SK-N-SH (cell line): ENCODE data around the gene HYLS1. TPM values are rescaled to one million over a fixed set of nuclear protein-coding genes. Genes with fewer than 3 reads are reported as not detected.

ENCODE experiments used
- CTCF ChIA-PET: fragments of 300-600, 350-600 bp; formaldehyde crosslinking; extraction: SDS; loops from one replicate; lab custom pipeline; 2021; lab: Yijun Ruan, JAX
- POLR2A ChIA-PET: fragments of 350-600 bp; sonication (Branson Sonifier 250); formaldehyde crosslinking; extraction: SDS; loops from one replicate; lab custom pipeline; 2020; ENCODE audit warnings: antibody characterized with exemption, inconsistent platforms; lab: Yijun Ruan, JAX
- DNase-seq: peaks from one replicate; pipeline ENCODE4 v3.0.0; 2012
- H2AFZ ChIP-seq: fragments of 200-600 bp; sonication (generic); 2 replicates; pipeline ENCODE4 v1.8.1; 2016; ENCODE audit warnings: antibody characterized with exemption, mild to moderate bottlenecking, low read depth
- H3F3A ChIP-seq: fragments of 200-600 bp; sonication (generic); replicated peaks from 2 replicates; pipeline ENCODE3; 2016; ENCODE audit warnings: antibody characterized with exemption, mild to moderate bottlenecking; ENCODE audit not compliant: insufficient read depth
- H3K27ac ChIP-seq, 2 experiments: fragments of 200-500 bp in 1 of 2; fragments of 200-600 bp in 1 of 2; sonication (Bioruptor generic) in 1 of 2; sonication (generic), shearing (Covaris generic) in 1 of 2; 2 replicates each; pipeline versions ENCODE4 v1.5.1 to v1.6.1; 2014 to 2016; ENCODE audit warnings: low read depth in 2 of 2, inconsistent platforms in 1 of 2, low read length in 1 of 2, mild to moderate bottlenecking in 1 of 2, mixed read lengths in 1 of 2
- H3K27me3 ChIP-seq: fragments of 200-600 bp; sonication (generic), shearing (Covaris generic); 2 replicates; pipeline ENCODE4 v1.6.1; 2016; ENCODE audit warnings: mixed run types; ENCODE audit not compliant: insufficient read depth
- H3K36me3 ChIP-seq, 2 experiments: fragments of 200-500 bp in 1 of 2; fragments of 200-600 bp in 1 of 2; sonication (Bioruptor generic) in 1 of 2; sonication (generic) in 1 of 2; replicated peaks in 1 of 2; 2 replicates each; pipeline versions ENCODE3 to v1.5.1; 2014 to 2016; ENCODE audit warnings: low read length in 1 of 2, mild to moderate bottlenecking in 1 of 2; ENCODE audit not compliant: insufficient read depth in 2 of 2, control insufficient read depth in 1 of 2
- H3K4me1 ChIP-seq, 2 experiments: fragments of 200-500 bp in 1 of 2; fragments of 200-600 bp in 1 of 2; sonication (Bioruptor generic) in 1 of 2; sonication (generic), shearing (Covaris generic) in 1 of 2; 2 replicates each; pipeline versions ENCODE4 v1.5.1 to v1.6.1; 2014 to 2016; ENCODE audit warnings: low read depth in 1 of 2, low read length in 1 of 2, mixed run types in 1 of 2; ENCODE audit not compliant: insufficient read depth in 2 of 2, control insufficient read depth in 1 of 2
- H3K4me2 ChIP-seq: fragments of 200-600 bp; sonication (generic), shearing (Covaris generic); 2 replicates; pipeline ENCODE4 v1.6.1; 2017; ENCODE audit warnings: mixed run types
- H3K4me3 ChIP-seq, 2 experiments: fragments of 200-500 bp in 1 of 2; fragments of 200-600 bp in 1 of 2; sonication (Bioruptor generic) in 1 of 2; sonication (generic), shearing (Covaris generic) in 1 of 2; 2 replicates each; pipeline versions ENCODE4 v1.5.1 to v1.8.1; 2014 to 2016; ENCODE audit warnings: low read depth in 2 of 2, inconsistent platforms in 1 of 2, low read length in 1 of 2, mild to moderate bottlenecking in 1 of 2, mixed read lengths in 1 of 2, moderate library complexity in 1 of 2
- H3K79me2 ChIP-seq: fragments of 200-600 bp; sonication (generic); 2 replicates; pipeline ENCODE4 v1.8.1; 2017; ENCODE audit warnings: mild to moderate bottlenecking; ENCODE audit not compliant: insufficient read depth
- H3K9ac ChIP-seq: fragments of 200-600 bp; sonication (generic); 2 replicates; pipeline ENCODE4 v1.6.1; 2017; ENCODE audit warnings: mixed run types
- H3K9me2 ChIP-seq: fragments of 200-600 bp; sonication (generic); 2 replicates; pipeline ENCODE4 v1.6.1; 2017; ENCODE audit warnings: mixed run types
- H3K9me3 ChIP-seq: fragments of 200-600 bp; sonication (generic); 2 replicates; pipeline ENCODE4 v1.6.1; 2017; ENCODE audit warnings: mixed run types, mild to moderate bottlenecking, moderate library complexity
- H4K20me1 ChIP-seq: fragments of 200-600 bp; sonication (generic); 2 replicates; pipeline ENCODE4 v1.6.1; 2017; ENCODE audit warnings: mild to moderate bottlenecking, mixed run types; ENCODE audit not compliant: insufficient read depth
- CHD2 ChIP-seq: fragments of 150-350 bp; IDR thresholded peaks from 2 replicates; pipeline ENCODE4 v1.6.1; 2018; ENCODE audit warnings: low read length; ENCODE audit not compliant: partially characterized antibody
- EP300 ChIP-seq, 2 experiments: IDR thresholded peaks; 2 replicates each; pipeline versions ENCODE4 v1.4.0 to v1.6.1; 2012; ENCODE audit warnings: borderline replicate concordance in 1 of 2, low read depth in 1 of 2, low read length in 1 of 2
- FOXJ3 ChIP-seq: sonication (generic); formaldehyde crosslinking; IDR thresholded peaks from 2 replicates; pipeline ENCODE4 v1.5.1; 2020; ENCODE audit warnings: mild to moderate bottlenecking, missing genetic modification reagents
- FOXM1 ChIP-seq: IDR thresholded peaks from 2 replicates; pipeline ENCODE4 v1.4.0; 2012; ENCODE audit warnings: low read depth, mild to moderate bottlenecking
- GATA2 ChIP-seq: sonication (generic); formaldehyde crosslinking; IDR thresholded peaks from 2 replicates; pipeline ENCODE4 v1.5.0; 2020; ENCODE audit warnings: mild to moderate bottlenecking, missing genetic modification reagents
- MXI1 ChIP-seq: IDR thresholded peaks from 2 replicates; pipeline ENCODE4 v1.6.1; 2012; ENCODE audit warnings: mild to moderate bottlenecking, low read depth, low read length, improper control_type of control experiment
- NFIC ChIP-seq: IDR thresholded peaks from 2 replicates; pipeline ENCODE4 v1.4.0; 2012; ENCODE audit warnings: borderline replicate concordance
- NRF1 ChIP-seq: IDR thresholded peaks from 2 replicates; pipeline ENCODE4 v1.6.1; 2012; ENCODE audit warnings: low read depth, mild to moderate bottlenecking, low read length
- POLR2AphosphoS5 ChIP-seq: IDR thresholded peaks from 2 replicates; pipeline ENCODE4 v1.6.1; 2012; ENCODE audit warnings: low read depth, low read length
- RAD21 ChIP-seq: IDR thresholded peaks from 2 replicates; pipeline ENCODE4 v1.6.1; 2012; ENCODE audit warnings: mild to moderate bottlenecking, low read length
- RFX5 ChIP-seq: IDR thresholded peaks from 2 replicates; pipeline ENCODE4 v1.6.1; 2012; ENCODE audit warnings: mild to moderate bottlenecking, improper control_type of control experiment, low read length
- TEAD4 ChIP-seq: IDR thresholded peaks from 2 replicates; pipeline ENCODE4 v1.4.0; 2012; ENCODE audit warnings: mild to moderate bottlenecking, borderline replicate concordance; ENCODE audit not compliant: insufficient read depth
- whole genome bisulfite sequencing: methylation state at CpG from one replicate; pipeline ENCODE4 v1.1.6; 2017; ENCODE audit warnings: low lambda C conversion rate; 5-methylcytosine and 5-hydroxymethylcytosine counted together
- polyA plus RNA-seq, 3 experiments: library from polyadenylated mRNA; depleted of rRNA; stranded (reverse); fragments of >200 nt; gene quantifications; 2 replicates each; pipeline ENCODE4 v1.2.3, GENCODE V29; 2012
- TF ChIP-seq, protein P1 (sequence below): IDR thresholded peaks from 2 replicates; pipeline ENCODE4 v1.6.1; 2012; ENCODE audit warnings: mild to moderate bottlenecking, low read depth, low read length, moderate library complexity

HYLS1 gene
- polyA plus RNA-seq, 1 of the 3 experiments (the other 2 are of a cell fraction) = 1.3 TPM

DNA sequence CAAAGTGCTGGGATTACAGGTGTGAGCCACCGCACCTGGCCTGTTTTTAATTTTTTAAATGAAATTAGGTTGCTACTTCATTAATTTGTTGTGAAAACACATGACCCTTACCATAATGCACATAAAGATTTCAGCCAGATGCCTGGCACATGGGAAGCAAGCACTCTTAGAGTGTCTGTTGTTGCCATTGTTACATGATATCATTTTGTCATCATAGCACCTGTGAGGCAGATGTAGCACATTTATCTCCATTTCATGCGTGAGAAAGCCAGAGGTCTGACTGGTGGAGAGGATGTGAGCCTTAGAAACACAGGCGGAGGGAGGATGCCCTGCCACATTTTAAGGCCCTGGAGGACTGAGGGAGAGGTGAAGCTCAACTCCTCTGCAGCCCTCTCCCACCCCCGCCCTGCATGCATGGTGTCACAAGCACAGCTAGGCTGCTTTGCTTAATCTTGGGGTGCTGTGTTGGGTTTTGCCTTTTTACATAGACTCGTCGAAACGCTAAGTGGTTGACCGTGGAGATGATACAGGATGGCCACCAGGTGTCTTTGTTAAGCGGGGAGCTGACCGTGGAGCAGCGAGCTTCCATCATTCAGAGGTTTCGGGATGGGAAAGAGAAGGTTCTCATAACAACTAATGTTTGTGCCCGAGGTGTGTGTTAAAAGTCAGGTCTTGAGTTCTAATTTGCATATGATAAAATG, 30.8 kb downstream of the HYLS1 start:
- H3K9me2 ChIP-seq = no peaks in the 10 kb centered on the region
- H3K9me3 ChIP-seq = no peaks in the 10 kb centered on the region
- TF ChIP-seq POLR2AphosphoS5 = no peak
- TF ChIP-seq TEAD4 = no peak
- peak; percentile 83; the same call in 1 of the 2 replicates for TF ChIP-seq MXI1
- no peak; a peak in 1 of 4 replicates for TF ChIP-seq EP300 (IDR thresholded peaks at IDR 0.05; ENCODE audit: borderline replicate concordance in 1 of 2, low read depth in 1 of 2, low read length in 1 of 2)
- no peak for TF ChIP-seq GATA2
- TF ChIP-seq CHD2 = peak; percentile 18
- TF ChIP-seq RAD21 = peak; percentile 11; the same call in 1 of the 2 replicates
- TF ChIP-seq FOXJ3 (CRISPR knock-in tag) = peak; percentile 50; the same call in 1 of the 2 replicates
- H3K36me3 ChIP-seq = no peaks in the 10 kb centered on the region
- POLR2A ChIA-PET = no interaction called here
- H3K4me3 ChIP-seq = no peak overlapping the region
- CTCF ChIA-PET = interaction anchor here (0.6 to 2.6 kb wide), 10 partner anchors 8 to 293 kb away, joined by 3 to 17 read pairs (median 4); partner anchors contain the start of genes DDX25, FAM118B and RPUSD4
- H2AFZ ChIP-seq = no peak overlapping the region
- H4K20me1 ChIP-seq = no peaks in the 10 kb centered on the region
- H3F3A ChIP-seq = no peaks in the 10 kb centered on the region
- peak; percentile 62 for DNase-seq
- H3K4me1 ChIP-seq = peaks cover 0 to 9% of the 10 kb centered on the region in 2 experiments; a peak in 1 of 4 replicates
- 69% methylated on average over 13 of the region's 13 CpGs for WGBS
- peaks cover 48% of the 10 kb centered on the region; the same call in 1 of the 2 replicates for H3K27me3 ChIP-seq
- no peak overlapping the region for H3K9ac ChIP-seq
- no peak overlapping the region for H3K4me2 ChIP-seq
- H3K79me2 ChIP-seq = no peaks in the 10 kb centered on the region
- peak overlapping the region in 1 of 2 experiments; percentile 30; a peak in 2 of 4 replicates for H3K27ac ChIP-seq

DNA sequence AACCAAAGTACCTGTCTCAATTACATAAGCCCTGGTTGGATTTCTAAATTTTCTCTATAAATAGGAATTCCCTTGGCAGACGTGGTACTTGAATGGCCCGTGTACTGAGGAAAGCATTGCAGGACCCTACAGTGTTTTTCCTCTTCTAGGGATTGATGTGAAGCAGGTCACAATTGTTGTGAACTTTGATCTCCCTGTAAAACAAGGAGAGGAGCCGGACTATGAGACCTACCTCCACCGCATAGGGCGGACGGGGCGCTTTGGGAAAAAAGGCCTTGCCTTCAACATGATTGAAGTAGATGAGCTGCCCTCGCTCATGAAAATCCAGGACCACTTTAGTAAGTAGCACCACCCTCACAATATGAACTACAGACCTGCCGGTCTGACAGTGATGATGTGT, 33.6 kb downstream of the HYLS1 start:
- Histone ChIP-seq H3K4me2 (no peak overlapping the region), H3K9me3 (no peaks in the 10 kb centered on the region), H3K9me2 (no peaks in the 10 kb centered on the region), H3K79me2 (no peaks in the 10 kb centered on the region), H3K27ac (no peak overlapping the region), H3K4me3 (no peak overlapping the region), H4K20me1 (no peaks in the 10 kb centered on the region), H3K4me1 (peaks cover 0 to 23% of the 10 kb centered on the region in 2 experiments; a peak in 1 of 4 replicates), H3K9ac (no peak overlapping the region), H3K27me3 (peaks cover 48% of the 10 kb centered on the region; the same call in 1 of the 2 replicates), H3K36me3 (no peaks in the 10 kb centered on the region), H3F3A (no peaks in the 10 kb centered on the region), H2AFZ (no peak overlapping the region)
- no peak for DNase-seq
- TF ChIP-seq POLR2AphosphoS5 (no peak), FOXM1 (no peak), RFX5 (no peak), NFIC (no peak), TEAD4 (no peak), NRF1 (no peak), GATA2 (no peak), CHD2 (no peak)
- TF ChIP-seq, protein P1, sequence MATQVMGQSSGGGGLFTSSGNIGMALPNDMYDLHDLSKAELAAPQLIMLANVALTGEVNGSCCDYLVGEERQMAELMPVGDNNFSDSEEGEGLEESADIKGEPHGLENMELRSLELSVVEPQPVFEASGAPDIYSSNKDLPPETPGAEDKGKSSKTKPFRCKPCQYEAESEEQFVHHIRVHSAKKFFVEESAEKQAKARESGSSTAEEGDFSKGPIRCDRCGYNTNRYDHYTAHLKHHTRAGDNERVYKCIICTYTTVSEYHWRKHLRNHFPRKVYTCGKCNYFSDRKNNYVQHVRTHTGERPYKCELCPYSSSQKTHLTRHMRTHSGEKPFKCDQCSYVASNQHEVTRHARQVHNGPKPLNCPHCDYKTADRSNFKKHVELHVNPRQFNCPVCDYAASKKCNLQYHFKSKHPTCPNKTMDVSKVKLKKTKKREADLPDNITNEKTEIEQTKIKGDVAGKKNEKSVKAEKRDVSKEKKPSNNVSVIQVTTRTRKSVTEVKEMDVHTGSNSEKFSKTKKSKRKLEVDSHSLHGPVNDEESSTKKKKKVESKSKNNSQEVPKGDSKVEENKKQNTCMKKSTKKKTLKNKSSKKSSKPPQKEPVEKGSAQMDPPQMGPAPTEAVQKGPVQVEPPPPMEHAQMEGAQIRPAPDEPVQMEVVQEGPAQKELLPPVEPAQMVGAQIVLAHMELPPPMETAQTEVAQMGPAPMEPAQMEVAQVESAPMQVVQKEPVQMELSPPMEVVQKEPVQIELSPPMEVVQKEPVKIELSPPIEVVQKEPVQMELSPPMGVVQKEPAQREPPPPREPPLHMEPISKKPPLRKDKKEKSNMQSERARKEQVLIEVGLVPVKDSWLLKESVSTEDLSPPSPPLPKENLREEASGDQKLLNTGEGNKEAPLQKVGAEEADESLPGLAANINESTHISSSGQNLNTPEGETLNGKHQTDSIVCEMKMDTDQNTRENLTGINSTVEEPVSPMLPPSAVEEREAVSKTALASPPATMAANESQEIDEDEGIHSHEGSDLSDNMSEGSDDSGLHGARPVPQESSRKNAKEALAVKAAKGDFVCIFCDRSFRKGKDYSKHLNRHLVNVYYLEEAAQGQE = no peak
- CTCF ChIA-PET = interaction anchor here (0.8 to 5.3 kb wide), 8 partner anchors 21 to 280 kb away, joined by 3 to 22 read pairs (median 5); no protein-coding TSS in a partner anchor
- WGBS = 78% methylated on average over 9 of the region's 9 CpGs
- POLR2A ChIA-PET = no interaction called here
